Raji (cell line): ENCODE data around the gene IL16.

ENCODE experiments used
- POLR2A ChIP-seq: IDR thresholded peaks from 2 replicates; pipeline ENCODE4 v1.6.1; 2011; ENCODE audit warnings: low read depth, low read length, control low read depth; ENCODE audit not compliant: insufficient read depth

The IL16 gene

GRCh38 chr15:81282911-81283310 is 86.2 kb downstream of the IL16 start:
- no peak for TF ChIP-seq POLR2A

DNA sequence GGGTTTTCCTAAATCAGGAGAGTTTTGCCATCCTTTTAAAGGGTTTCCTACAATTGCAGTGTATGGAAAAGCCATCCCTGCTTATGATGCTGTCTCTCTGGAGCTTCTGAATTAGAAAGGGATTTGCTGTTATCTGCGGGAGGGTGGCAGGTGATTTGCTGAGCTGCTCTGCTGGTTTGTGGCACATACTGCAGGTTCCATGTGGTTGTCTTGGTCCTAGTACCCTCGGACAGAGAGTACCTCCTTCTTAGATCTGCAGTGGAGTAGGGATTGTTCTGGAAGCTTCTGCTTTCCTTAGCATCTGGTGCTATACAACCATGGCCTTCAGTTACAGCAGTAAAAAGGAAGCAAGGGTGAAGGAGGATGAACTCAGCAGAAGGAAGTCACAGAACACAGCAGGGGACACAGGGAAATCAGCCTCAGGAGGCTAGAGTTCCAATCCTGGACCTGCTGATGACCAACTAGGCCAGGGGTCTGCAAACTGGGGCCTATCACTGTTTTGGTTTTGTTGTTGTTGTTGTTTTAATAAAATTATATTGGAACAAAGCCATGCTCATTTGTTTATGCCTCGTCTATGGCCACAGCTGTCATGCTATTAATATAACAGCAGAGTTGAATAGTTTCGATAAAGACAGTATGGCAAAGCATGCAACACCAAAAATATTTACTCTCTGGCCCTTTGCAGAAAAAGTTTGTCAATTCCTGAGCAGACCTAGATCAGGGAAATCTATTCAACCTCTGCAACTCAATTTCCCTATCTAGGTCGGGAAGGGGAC is 87.8 kb downstream of the IL16 start:
- TF ChIP-seq POLR2A: no peak

DNA sequence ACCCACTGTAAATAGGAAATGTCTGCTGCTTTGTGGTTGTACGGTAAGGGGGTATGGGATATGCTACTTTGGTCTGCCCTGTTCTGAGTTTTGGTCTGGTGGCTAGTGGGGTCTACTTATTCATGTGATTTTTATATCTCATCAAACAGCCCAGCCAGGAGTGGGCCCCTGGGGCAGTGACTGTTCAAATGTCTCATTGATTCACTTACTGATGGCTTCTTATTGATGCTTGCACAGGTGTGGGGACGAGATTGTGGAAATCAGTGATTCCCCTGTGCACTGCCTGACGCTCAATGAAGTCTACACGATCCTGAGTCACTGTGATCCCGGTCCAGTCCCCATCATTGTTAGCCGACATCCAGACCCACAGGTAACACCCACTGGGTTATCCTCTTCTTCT is 88.8 kb downstream of the IL16 start:
- no peak for TF ChIP-seq POLR2A

DNA sequence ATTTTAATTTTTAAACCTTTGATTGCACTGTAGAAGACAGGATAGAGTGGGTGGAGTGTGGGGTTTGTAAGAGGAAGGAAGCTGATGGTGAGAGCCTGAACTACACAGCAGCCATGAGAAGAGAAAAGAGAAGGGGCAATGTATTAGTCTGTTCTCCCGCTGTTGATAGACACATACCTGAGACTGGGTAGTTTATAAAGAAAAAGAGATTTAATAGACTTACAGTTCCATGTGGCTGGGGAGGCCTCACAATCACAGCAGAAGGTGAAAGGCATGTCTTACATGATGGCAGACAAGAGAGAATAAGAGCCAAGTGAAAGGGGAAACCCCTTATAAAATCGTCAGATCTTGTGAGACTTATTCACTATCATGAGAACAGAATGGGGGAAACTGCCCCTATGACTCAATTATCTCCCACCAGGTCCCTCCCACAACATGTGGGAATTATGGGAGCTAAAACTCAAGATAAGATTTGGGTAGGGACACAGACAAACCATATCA is 90.0 kb downstream of the IL16 start:
- TF ChIP-seq POLR2A: no peak

GRCh38 chr15:81288040-81288439 is 91.4 kb downstream of the IL16 start:
- TF ChIP-seq POLR2A: no peak

- TF ChIP-seq POLR2A: no peak
Observed at GRCh38 chr15:81288616-81289015, 91.9 kb downstream of the IL16 start.

- TF ChIP-seq POLR2A: no peak
Observed at GRCh38 chr15:81289910-81290309, 93.2 kb downstream of the IL16 start.

GRCh38 chr15:81291916-81292522 is 95.3 kb downstream of the IL16 start:
- no peak for TF ChIP-seq POLR2A

- peak; percentile 44; the same call in 1 of the 2 replicates for TF ChIP-seq POLR2A
Observed at GRCh38 chr15:81292523-81293001, 95.9 kb downstream of the IL16 start.

DNA sequence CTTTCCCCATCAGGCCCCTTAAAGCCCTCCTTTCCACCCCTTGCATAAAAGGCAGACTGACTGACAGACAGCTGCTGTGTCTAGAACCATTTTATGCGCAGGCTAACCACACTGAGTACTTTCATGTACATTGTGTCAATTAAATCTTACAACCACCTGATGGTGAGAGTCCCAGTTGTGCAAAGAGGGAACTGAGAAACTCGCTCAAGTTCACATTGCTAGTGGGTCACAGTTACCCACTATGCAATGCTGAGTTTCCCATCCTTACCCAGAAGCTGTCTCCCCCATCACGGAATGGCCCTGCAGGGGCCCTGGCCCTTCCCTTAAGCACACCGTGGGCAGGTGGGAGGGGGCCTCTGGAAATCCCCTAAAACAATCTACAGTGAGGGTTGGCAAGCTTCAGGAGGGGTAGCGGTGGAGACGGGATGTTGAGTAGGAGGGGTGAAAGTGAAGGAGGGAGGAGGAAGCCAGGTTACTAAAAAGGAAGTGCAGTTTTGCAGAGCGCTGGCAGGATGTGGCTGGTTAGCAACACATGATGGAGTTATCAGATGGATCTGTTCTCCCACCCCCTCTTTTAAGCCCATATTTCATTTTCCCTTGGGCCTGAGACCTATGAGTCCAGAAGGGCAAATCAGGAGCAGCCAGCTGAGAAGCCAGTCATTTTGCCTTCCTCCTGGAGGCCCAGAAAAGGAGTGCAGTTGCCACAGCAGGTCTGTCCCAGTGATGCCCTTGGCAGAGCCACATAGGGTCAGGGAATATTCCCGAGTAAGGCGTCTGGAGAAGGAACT is 97.2 kb downstream of the IL16 start:
- TF ChIP-seq POLR2A: peak; percentile 48; the same call in 1 of the 2 replicates

- TF ChIP-seq POLR2A: no peak; the same call in 1 of the 2 replicates
Observed at GRCh38 chr15:81294516-81294880, 97.8 kb downstream of the IL16 start.

DNA sequence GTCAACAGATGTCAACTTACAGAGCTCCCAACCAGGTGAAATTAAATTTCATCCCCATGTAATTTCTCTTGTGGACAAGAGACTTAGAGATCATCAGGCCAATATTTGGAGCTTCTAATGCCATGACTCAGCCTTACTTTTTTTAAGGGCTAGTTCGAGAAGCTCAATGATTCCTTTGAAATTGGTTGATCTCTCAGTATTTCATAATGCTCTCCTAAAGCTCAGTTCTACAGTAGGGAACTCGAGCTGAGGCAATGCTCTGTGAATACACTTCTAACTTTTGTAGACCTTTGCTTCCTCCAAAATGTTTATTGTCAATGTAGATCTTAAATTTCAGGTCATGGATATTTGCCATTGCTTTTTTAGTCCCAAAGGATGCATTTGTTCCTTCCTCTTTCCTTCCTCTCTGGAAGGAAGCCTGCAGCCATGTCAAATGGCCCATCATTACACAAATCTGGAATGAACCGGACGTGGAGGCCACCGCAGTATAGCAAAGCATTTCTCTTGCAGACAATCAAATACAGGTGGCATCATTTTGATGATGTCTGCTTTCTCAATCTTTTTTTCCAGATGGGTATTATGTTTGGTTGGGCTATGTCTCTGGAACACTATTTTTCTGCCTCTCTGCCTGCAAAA is 98.9 kb downstream of the IL16 start:
- no peak for TF ChIP-seq POLR2A

GRCh38 chr15:81296186-81296585 is 99.5 kb downstream of the IL16 start:
- TF ChIP-seq POLR2A: no peak

DNA sequence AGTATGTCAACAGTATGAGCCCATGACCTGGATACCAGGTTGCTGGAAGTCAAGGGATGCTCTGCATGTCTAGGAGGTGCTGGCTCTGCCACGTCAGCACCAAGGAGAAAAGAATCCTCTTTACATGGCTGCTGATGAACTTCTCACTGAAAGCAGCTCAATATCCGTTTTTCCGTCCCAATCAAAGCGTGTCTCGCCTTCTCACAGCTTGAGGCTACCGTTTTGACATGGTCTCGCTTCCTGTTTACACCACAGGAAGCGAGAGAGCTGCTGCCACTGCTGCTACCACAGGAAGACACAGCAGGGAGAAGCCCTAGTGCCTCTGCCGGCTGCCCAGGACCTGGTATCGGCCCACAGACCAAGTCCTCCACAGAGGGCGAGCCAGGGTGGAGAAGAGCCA is 100.0 kb downstream of the IL16 start:
- TF ChIP-seq POLR2A: peak; percentile 71

DNA sequence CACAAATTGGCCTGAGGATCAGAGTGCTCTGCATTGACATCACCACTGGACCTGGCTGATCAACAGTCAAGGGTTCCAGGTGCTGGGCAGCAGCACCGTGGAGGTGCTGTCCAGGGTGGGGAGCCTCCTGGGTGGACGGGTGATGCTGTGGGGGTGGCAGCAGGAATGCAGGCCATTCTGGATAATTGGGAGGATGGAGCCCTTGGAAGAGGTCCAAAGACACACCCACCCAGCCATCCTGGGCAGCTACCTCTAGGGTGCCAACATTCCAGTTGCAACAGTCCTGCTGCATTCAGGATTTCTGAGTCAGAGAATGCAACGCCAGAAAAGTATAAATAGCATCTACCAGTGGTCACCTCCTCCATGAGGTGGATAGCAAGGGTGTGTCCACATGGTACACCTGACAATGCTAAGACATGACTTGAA is 100.5 kb downstream of the IL16 start:
- no peak for TF ChIP-seq POLR2A
